Psoas muscle (tissue), 8 donors: ENCODE data around the gene CSF3R. TPM values are rescaled to one million over a fixed set of nuclear protein-coding genes. Genes with fewer than 3 reads are reported as not detected.

Experiments
- ATAC-seq, 4 donors: fragments of 200-7000 bp; cut with Tn5 transposase; one replicate each; pipeline ENCODE4 v1.9.1; 2020; ENCODE audit warnings: moderate library complexity in 3 of 4, mild to moderate bottlenecking in 2 of 4
- DNase-seq, 2 donors: peaks; one replicate each; pipeline ENCODE4 v3.0.0-alpha.2; 2020
- H3K27ac ChIP-seq: fragments of 200-600 bp; one replicate; pipeline ENCODE4 v1.8.0; 2022
- H3K27me3 ChIP-seq, 3 donors: fragments of 200-600 bp in 1 of 3; one replicate each; pipeline versions ENCODE4 v1.6.1 to v1.8.0; 2013 to 2022; ENCODE audit warnings: low read length in 2 of 3, mild to moderate bottlenecking in 2 of 3, moderate library complexity in 1 of 3; ENCODE audit not compliant: insufficient read depth in 3 of 3
- H3K36me3 ChIP-seq, 2 donors: fragments of 200-600 bp in 1 of 2; one replicate each; pipeline versions ENCODE4 v1.6.1 to v1.8.0; 2013 to 2022; ENCODE audit warnings: low read depth in 1 of 2, mild to moderate bottlenecking in 1 of 2, moderate library complexity in 1 of 2; ENCODE audit not compliant: insufficient read depth in 1 of 2
- H3K4me1 ChIP-seq: fragments of 200-600 bp; one replicate; pipeline ENCODE4 v1.8.0; 2022
- H3K4me3 ChIP-seq: fragments of 200-600 bp; one replicate; pipeline ENCODE4 v1.8.0; 2022; ENCODE audit warnings: mild to moderate bottlenecking
- H3K9me3 ChIP-seq: fragments of 200-600 bp; one replicate; pipeline ENCODE4 v1.8.0; 2022
- WGBS, 3 donors: extraction: QIAGEN DNeasy Blood & Tissue Kit; methylation state at CpG; one replicate each; pipeline versions ENCODE4 v1.1.6 to v1.1.7; 2013; 5-methylcytosine and 5-hydroxymethylcytosine counted together
- intact Hi-C, 2 donors: fragments of 100-400 bp; cut with DNase I; formaldehyde crosslinking; loops; one replicate each; pipeline versions ENCODE4 v1.11.0 to v1.14.2; 2022
- polyA plus RNA-seq, 3 donors: library from polyadenylated mRNA; stranded (reverse); fragments of 200-250 nt; gene quantifications; one replicate each; pipeline ENCODE4 v1.2.3, GENCODE V29; 2013
- total RNA-seq, 4 donors: library from RNA; stranded (reverse); fragmentation: NEBNext Ultra II Directional in 2 of 4; extraction: Animal tissue kit (Norgen Biotek cat#: 25700) in 2 of 4; gene quantifications; one replicate each; pipeline versions ENCODE4 v1.2.1 to v1.2.4, GENCODE V29; 2021 to 2023
- TF ChIP-seq, protein P1 (sequence below): fragments of 200-600 bp; IDR thresholded peaks from one replicate; pipeline ENCODE4 v1.8.0; 2022; ENCODE audit warnings: antibody characterized with exemption
- donor health status: healthy with polysubstance abuse.
- donor health status: DM: no; HTN: no; CAD: no; lungs with moderate emphysema.
- donor health status: Bipolar disorder and iron deficiency.
- donor health status: healthy.
- donor health status: DM: yes; HTN: yes; CAD: no.
- donor health status: DM: no; HTN: no; CAD: no.
- donor health status: DM: no; HTN: no; CAD: no.
- donor health status: DM: yes; HTN: yes; CAD: no.

CSF3R gene
- total and polyA plus RNA-seq, 7 donors: 0.52 to 6.5 (median 1.9) TPM

DNA sequence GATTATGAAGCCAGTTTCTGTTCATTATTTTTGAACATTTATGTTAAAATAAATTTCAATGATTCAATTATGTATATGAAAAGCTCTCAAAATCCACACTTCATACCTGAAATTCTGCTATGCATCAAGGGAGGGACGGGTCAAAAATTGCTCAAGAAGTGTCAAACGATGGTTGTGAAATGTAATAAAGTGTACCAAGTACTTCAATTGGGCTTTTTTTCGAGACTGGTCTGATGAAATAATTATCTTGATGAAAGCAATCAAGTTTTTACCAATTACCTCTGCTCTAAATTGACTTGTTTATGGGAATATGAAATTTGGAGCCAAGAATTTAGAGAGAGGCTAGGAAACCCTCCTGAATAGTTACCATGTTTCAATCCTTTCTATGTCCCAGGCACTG, 40.4 kb downstream of the CSF3R start:
- DNase-seq: no peak
- Histone ChIP-seq H3K27me3 (no peaks in the 10 kb centered on the region), H3K9me3 (no peaks in the 10 kb centered on the region), H3K4me1 (no peaks in the 10 kb centered on the region), H3K4me3 (no peak overlapping the region), H3K36me3 (peaks cover 0 to 24% of the 10 kb centered on the region in 2 donors), H3K27ac (no peak overlapping the region)
- 83 to 92% (median 88%) methylated on average over 3 of the region's 3 CpGs for WGBS, 3 donors
- intact Hi-C loops: no loop called here
- TF ChIP-seq, protein P1, sequence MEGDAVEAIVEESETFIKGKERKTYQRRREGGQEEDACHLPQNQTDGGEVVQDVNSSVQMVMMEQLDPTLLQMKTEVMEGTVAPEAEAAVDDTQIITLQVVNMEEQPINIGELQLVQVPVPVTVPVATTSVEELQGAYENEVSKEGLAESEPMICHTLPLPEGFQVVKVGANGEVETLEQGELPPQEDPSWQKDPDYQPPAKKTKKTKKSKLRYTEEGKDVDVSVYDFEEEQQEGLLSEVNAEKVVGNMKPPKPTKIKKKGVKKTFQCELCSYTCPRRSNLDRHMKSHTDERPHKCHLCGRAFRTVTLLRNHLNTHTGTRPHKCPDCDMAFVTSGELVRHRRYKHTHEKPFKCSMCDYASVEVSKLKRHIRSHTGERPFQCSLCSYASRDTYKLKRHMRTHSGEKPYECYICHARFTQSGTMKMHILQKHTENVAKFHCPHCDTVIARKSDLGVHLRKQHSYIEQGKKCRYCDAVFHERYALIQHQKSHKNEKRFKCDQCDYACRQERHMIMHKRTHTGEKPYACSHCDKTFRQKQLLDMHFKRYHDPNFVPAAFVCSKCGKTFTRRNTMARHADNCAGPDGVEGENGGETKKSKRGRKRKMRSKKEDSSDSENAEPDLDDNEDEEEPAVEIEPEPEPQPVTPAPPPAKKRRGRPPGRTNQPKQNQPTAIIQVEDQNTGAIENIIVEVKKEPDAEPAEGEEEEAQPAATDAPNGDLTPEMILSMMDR: no peak
- ATAC-seq: no peak

DNA sequence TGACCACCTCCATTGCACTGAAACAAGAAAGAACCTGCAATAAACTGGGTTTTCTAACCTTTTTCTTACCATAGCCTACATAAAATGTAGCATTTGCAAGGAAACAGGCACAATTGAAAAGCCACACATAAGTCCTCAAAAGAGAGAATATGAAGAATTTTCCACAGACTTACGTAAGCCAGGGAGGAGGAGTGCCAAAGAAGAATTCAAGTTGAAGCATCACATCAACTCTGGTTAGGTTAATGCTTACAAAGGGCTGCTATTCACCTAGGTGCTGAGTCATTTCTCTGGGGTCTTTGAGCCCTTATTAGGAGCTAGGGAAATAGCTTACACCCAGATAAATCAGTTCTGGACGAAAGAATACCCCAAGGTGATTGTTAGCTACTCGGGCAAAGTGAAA, 42.1 kb downstream of the CSF3R start:
- no peak overlapping the region for H3K27ac ChIP-seq
- intact Hi-C loops: no loop called here
- no peaks in the 10 kb centered on the region for H3K27me3 ChIP-seq
- H3K4me3 ChIP-seq: no peak overlapping the region
- ATAC-seq: no peak
- DNase-seq: no peak
- H3K9me3 ChIP-seq: no peaks in the 10 kb centered on the region
- no peaks in the 10 kb centered on the region for H3K4me1 ChIP-seq
- 85 to 90% (median 86%) methylated on average over 3 of the region's 3 CpGs for WGBS, 3 donors
- H3K36me3 ChIP-seq: peaks cover 0 to 33% of the 10 kb centered on the region in 2 donors
- TF ChIP-seq, protein P1: no peak

DNA sequence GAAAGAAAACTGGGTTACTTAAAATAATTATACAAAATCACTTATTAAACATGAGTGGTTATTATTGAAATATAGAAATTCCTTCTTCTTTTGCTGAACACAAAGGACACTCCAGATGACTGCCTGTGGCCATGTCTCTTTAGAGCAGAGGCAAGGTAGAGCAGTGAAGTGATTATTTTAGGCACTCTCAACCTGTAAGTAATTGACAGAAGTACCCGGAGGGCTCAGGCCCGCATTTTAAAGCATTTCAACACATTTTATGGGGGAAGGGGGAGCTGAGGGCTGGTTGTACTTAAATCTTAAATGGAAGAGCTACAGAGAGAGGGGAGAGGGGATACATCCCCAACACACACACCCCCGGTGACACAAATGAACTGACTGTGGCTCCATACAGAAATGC, 42.7 kb downstream of the CSF3R start:
- TF ChIP-seq, protein P1: no peak
- Histone ChIP-seq H3K4me1 (no peaks in the 10 kb centered on the region), H3K27ac (no peak overlapping the region), H3K9me3 (no peaks in the 10 kb centered on the region), H3K27me3 (no peaks in the 10 kb centered on the region), H3K36me3 (peaks cover 0 to 33% of the 10 kb centered on the region in 2 donors), H3K4me3 (no peak overlapping the region)
- intact Hi-C loops: no loop called here
- DNase-seq: no peak
- WGBS, 3 donors: 66 to 78% (median 74%) methylated on average over 3 of the region's 3 CpGs
- no peak for ATAC-seq

DNA sequence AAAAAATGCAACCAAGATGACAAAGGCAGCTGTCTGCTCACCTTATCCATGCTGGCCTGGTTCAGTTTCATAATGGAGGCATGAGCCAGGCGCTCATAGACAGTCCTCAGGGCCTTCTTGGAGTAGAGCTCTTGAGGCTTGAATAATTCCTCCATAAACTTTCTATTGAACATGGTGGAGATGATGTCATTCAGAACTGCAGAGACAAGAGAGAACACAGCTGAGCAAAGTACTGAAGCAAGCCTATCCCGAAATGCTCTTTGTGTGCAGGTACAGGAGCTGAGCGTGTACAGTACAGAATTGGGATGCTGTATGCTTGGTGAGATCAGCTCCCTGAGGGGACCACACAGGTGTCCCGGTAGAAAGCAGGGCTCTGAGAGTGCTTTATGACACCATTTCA, 44.0 kb downstream of the CSF3R start:
- no peak for ATAC-seq
- intact Hi-C loops: no loop called here

DNA sequence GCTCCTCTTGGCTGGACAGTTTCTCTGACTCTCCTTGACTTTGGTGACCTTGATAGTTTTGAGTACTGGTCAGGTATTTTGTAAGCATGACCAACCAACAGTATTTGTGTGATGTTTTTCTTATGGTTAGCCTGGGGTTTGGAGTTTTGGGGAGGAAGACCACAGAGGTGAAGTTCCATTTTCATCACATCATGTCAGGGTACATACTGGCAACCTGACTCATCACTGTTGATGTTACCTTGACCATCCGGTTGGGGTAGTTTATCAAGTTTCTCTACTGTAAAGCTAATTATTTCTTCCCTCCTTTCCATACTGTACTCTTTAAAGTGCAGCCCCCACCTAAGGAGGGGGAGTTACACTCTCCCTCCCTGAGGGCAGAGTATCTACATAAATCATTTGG, 45.9 kb downstream of the CSF3R start:
- ATAC-seq: no peak
- intact Hi-C loops: no loop called here
- H3K27ac ChIP-seq: no peak overlapping the region
- no peaks in the 10 kb centered on the region for H3K27me3 ChIP-seq
- H3K4me1 ChIP-seq: no peaks in the 10 kb centered on the region
- H3K4me3 ChIP-seq: no peak overlapping the region
- DNase-seq: no peak
- H3K36me3 ChIP-seq: peaks cover under 1 to 29% of the 10 kb centered on the region in 2 donors
- 82 to 89% (median 87%) methylated on average over 1 of the region's 1 CpG for WGBS, 3 donors
- TF ChIP-seq, protein P1: no peak
- no peaks in the 10 kb centered on the region for H3K9me3 ChIP-seq

More for the DNA sequence above, 44.0 kb downstream of the CSF3R start:
- no peaks in the 10 kb centered on the region for H3K4me1 ChIP-seq
- H3K27ac ChIP-seq: no peak overlapping the region
- 92 to 96% (median 93%) methylated on average over 4 of the region's 4 CpGs for WGBS, 3 donors
- no peak for DNase-seq
- peaks cover 0 to 33% of the 10 kb centered on the region in 2 donors for H3K36me3 ChIP-seq
- no peaks in the 10 kb centered on the region for H3K9me3 ChIP-seq
- H3K4me3 ChIP-seq: no peak overlapping the region
- no peaks in the 10 kb centered on the region for H3K27me3 ChIP-seq
- TF ChIP-seq, protein P1: no peak
